CD8-positive, alpha-beta memory T cell (primary cell): ENCODE results near the gene TLE5. TPM values are rescaled to one million over a fixed set of nuclear protein-coding genes. Genes with fewer than 3 reads are reported as not detected.

Experiments
- CTCF ChIA-PET: fragments of 350-600 bp; sonication (Branson Sonifier 250); formaldehyde crosslinking; loops from one replicate; lab custom pipeline; 2021; ENCODE audit warnings: antibody characterized with exemption; lab: Charles Lee
- POLR2A ChIA-PET: fragments of 350-600 bp; sonication (Branson Sonifier 250); formaldehyde crosslinking; loops from one replicate; lab custom pipeline; 2021; ENCODE audit warnings: antibody characterized with exemption; lab: Charles Lee
- DNase-seq, 5 donors: peaks; one replicate each; pipeline versions ENCODE4 v3.0.0 to v3.0.0-alpha.2; 2020 to 2022; ENCODE audit warnings: mixed read lengths in 1 of 5
- H3K27ac ChIP-seq: one replicate; pipeline ENCODE4 v1.7.0; 2013; ENCODE audit warnings: low read depth, mild to moderate bottlenecking, low read length, moderate library complexity
- H3K27me3 ChIP-seq: 2 replicates; pipeline ENCODE4 v1.7.0; 2013; ENCODE audit warnings: low read length, mild to moderate bottlenecking; ENCODE audit not compliant: insufficient read depth, poor library complexity, severe bottlenecking
- H3K36me3 ChIP-seq: 2 replicates; pipeline ENCODE4 v1.7.0; 2013; ENCODE audit warnings: mild to moderate bottlenecking, low read length, moderate library complexity; ENCODE audit not compliant: insufficient read depth
- H3K4me1 ChIP-seq: 2 replicates; pipeline ENCODE4 v1.7.0; 2013; ENCODE audit warnings: mild to moderate bottlenecking, low read length, moderate library complexity; ENCODE audit not compliant: insufficient read depth
- H3K4me3 ChIP-seq: 2 replicates; pipeline ENCODE4 v1.7.0; 2013; ENCODE audit warnings: mild to moderate bottlenecking, low read length
- H3K9me3 ChIP-seq: 2 replicates; pipeline ENCODE4 v1.7.0; 2013; ENCODE audit warnings: mild to moderate bottlenecking, low read length
- H3K27ac Mint-ChIP-seq, 8 donors: one replicate each; pipeline ENCODE4 v1.8.0; 2020 to 2021; ENCODE audit warnings: mixed read lengths in 8 of 8, mild to moderate bottlenecking in 6 of 8, inconsistent platforms in 3 of 8, moderate library complexity in 3 of 8
- H3K27me3 Mint-ChIP-seq, 2 donors: one replicate each; pipeline ENCODE4 v1.8.0; 2020 to 2021; ENCODE audit warnings: mixed read lengths in 2 of 2, mild to moderate bottlenecking in 1 of 2, moderate library complexity in 1 of 2
- H3K36me3 Mint-ChIP-seq, 3 donors: one replicate each; pipeline ENCODE4 v1.8.0; 2020 to 2021; ENCODE audit warnings: mixed read lengths in 3 of 3, inconsistent platforms in 1 of 3, mild to moderate bottlenecking in 1 of 3
- H3K4me1 Mint-ChIP-seq, 3 donors: one replicate each; pipeline ENCODE4 v1.8.0; 2020 to 2021; ENCODE audit warnings: mixed read lengths in 3 of 3, inconsistent platforms in 1 of 3, mild to moderate bottlenecking in 1 of 3
- H3K4me3 Mint-ChIP-seq, 7 donors: one replicate each; pipeline ENCODE4 v1.8.0; 2020 to 2021; ENCODE audit warnings: mixed read lengths in 7 of 7, mild to moderate bottlenecking in 6 of 7, moderate library complexity in 4 of 7, inconsistent platforms in 2 of 7
- H3K9me3 Mint-ChIP-seq, 5 donors: one replicate each; pipeline ENCODE4 v1.8.0; 2020 to 2022; ENCODE audit warnings: mixed read lengths in 5 of 5, mild to moderate bottlenecking in 3 of 5, moderate library complexity in 2 of 5, inconsistent platforms in 1 of 5
- polyA plus RNA-seq: library from polyadenylated mRNA; unstranded; fragments of 300-500 nt; fragmentation: Illumina TruSeq; gene quantifications from one replicate; pipeline ENCODE4 v1.2.3, GENCODE V29; 2021
- total RNA-seq, 2 experiments: library from RNA; stranded (reverse); gene quantifications; one replicate each; pipeline ENCODE4 v1.2.3, GENCODE V29; 2021

The TLE5 gene
- total and polyA plus RNA-seq, 3 experiments from 2014 or later, result 335 to 753 (median 352) TPM

DNA sequence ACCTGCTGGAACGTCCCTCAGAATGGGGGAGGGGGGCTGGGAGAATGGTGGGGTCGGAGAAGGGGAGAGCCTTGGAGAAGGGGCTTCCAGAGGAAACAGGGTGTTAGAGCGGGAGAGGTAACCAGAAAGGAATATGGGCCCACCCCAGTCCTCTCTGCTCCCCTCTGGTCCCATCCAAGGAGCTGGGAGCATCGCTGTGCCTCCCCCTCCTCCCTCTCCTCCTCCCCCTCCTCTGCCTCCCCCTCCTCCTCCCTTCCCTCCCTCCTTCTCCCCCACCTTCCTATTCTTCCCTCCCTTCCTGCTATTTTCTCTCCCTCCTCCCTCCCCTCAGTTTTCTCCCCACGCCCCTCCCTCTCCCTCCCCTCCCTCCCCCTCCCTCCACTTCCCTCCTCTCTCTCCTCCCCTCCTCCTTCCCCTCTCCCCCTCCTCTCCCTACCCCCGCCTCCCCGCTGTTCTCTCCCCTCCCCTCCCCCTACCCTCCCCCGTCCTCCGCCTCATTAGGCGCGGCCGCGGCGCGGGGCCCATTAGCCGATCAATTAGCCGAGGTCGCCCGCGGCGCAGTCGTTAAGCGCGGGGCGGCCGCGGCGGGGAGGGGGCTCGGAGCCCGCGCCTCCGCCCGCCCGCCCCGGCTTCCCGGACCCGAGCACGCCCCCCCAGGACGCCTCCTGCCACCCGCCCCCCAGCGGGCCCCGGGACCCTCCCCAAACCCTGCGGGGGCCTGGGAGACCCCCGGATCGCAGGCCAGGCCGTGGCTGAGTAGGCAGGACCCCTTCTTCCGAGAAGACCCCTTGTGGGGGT lies 15.4 kb downstream of the TLE5 start:
- CTCF ChIA-PET, result interaction anchor here (1.2 to 2.1 kb wide), 4 partner anchors 11 to 96 kb away, joined by 3 to 6 read pairs (median 5); no protein-coding TSS in a partner anchor
- peak overlapping the region; percentile 20 for H3K27ac ChIP-seq
- no peaks in the 10 kb centered on the region for H3K27me3 ChIP-seq

DNA sequence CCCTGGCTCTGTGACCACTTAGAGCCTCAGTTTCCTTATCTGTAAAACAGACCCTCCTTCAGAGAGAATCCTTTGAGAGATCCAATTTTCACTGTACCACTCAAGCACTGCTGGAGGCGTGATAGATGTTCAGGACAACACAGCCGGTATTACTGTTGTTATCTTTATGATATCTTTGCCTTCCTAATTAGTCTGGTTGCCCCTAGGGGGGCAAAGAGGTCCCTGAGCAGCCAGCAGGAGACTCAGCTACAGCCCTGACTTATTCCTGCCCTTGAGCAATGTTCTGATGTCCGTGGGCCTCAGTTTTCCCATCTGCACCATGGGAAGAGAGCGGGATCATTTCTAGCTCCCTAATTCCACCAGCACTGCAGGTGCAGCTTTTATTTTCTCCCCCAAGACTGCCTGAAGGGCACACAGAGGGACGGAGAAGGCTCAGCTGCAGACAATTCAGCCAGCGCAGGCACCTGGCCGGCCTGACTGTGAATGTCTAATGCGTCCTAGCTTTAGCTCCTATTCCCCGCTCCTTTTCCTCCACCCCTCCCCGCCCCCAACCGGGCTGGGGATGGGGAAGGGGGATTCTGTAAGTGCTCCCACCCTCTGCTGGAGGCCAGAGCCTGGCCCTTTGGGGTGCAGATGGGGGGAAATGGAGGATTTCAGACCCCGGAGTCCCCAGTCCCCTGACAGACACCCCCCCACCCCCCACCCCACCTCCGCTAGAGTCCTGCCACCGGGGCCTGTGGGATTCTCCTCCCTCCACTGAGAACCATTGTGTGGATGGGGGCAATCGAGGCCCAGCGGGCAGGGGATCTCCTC lies 16.2 kb downstream of the TLE5 start:
- Histone ChIP-seq H3K36me3 (no peaks in the 10 kb centered on the region), H3K27ac (no peak overlapping the region), H3K27me3 (no peaks in the 10 kb centered on the region), H3K4me1 (peaks cover 10% of the 10 kb centered on the region), H3K4me3 (no peak overlapping the region), H3K9me3 (no peaks in the 10 kb centered on the region)
- POLR2A ChIA-PET, result interaction anchor here (1.9 kb wide), 1 partner anchor 10 kb away, joined by 6 read pairs; no protein-coding TSS in a partner anchor
- Mint-ChIP-seq H3K4me3 (peak overlapping the region in 6 of 7 donors; percentile 8 to 68 (median 53)), H3K36me3 (no peaks in the 10 kb centered on the region), H3K27ac (peak overlapping the region in 4 of 8 donors; percentile 72 to 88 (median 76)), H3K4me1 (peaks cover 14 to 25% (median 25%) of the 10 kb centered on the region in 3 donors), H3K27me3 (peaks cover 0 to 2% of the 10 kb centered on the region in 2 donors), H3K9me3 (no peaks in the 10 kb centered on the region)
- CTCF ChIA-PET, result interaction anchor here (1.2 to 2.1 kb wide), 3 partner anchors 10 to 96 kb away, joined by 3 to 6 read pairs (median 5); no protein-coding TSS in a partner anchor
- DNase-seq, result no peak

More for the DNA sequence above, 15.4 kb downstream of the TLE5 start:
- Histone ChIP-seq H3K36me3 (no peaks in the 10 kb centered on the region), H3K9me3 (no peaks in the 10 kb centered on the region), H3K4me1 (peaks cover 10% of the 10 kb centered on the region), H3K4me3 (peak overlapping the region; percentile 3)
- peaks cover 0 to 2% of the 10 kb centered on the region in 2 donors for H3K27me3 Mint-ChIP-seq
- no peak for DNase-seq
- H3K4me3 Mint-ChIP-seq, result peak overlapping the region in 6 of 7 donors; percentile 87 to 94 (median 91)
- peaks cover 14 to 25% (median 25%) of the 10 kb centered on the region in 3 donors for H3K4me1 Mint-ChIP-seq
- H3K36me3 Mint-ChIP-seq, result no peaks in the 10 kb centered on the region
- no peaks in the 10 kb centered on the region for H3K9me3 Mint-ChIP-seq
- POLR2A ChIA-PET, result interaction anchor here (1.9 to 2.3 kb wide), 2 partner anchors 11 to 14 kb away, joined by 6 to 7 read pairs; no protein-coding TSS in a partner anchor
- H3K27ac Mint-ChIP-seq, result peak overlapping the region in 2 of 8 donors; percentile 15 to 77

GRCh38 chr19:3045191-3045590 lies 17.1 kb downstream of the TLE5 start:
- ChIA-PET POLR2A (interaction anchor here (1.9 kb wide), 1 partner anchor 9 kb away, joined by 6 read pairs; no protein-coding TSS in a partner anchor), CTCF (interaction anchor here (2.1 kb wide), 1 partner anchor 59 kb away, joined by 6 read pairs; no protein-coding TSS in a partner anchor)
- no peak for DNase-seq
- Mint-ChIP-seq H3K27me3 (peaks cover 0 to 2% of the 10 kb centered on the region in 2 donors), H3K4me3 (no peak overlapping the region), H3K27ac (no peak overlapping the region), H3K4me1 (peaks cover 14 to 25% (median 25%) of the 10 kb centered on the region in 3 donors), H3K36me3 (no peaks in the 10 kb centered on the region), H3K9me3 (no peaks in the 10 kb centered on the region)
- Histone ChIP-seq H3K27me3 (no peaks in the 10 kb centered on the region), H3K4me3 (no peak overlapping the region), H3K9me3 (no peaks in the 10 kb centered on the region), H3K4me1 (peaks cover 10% of the 10 kb centered on the region), H3K27ac (no peak overlapping the region), H3K36me3 (no peaks in the 10 kb centered on the region)

DNA sequence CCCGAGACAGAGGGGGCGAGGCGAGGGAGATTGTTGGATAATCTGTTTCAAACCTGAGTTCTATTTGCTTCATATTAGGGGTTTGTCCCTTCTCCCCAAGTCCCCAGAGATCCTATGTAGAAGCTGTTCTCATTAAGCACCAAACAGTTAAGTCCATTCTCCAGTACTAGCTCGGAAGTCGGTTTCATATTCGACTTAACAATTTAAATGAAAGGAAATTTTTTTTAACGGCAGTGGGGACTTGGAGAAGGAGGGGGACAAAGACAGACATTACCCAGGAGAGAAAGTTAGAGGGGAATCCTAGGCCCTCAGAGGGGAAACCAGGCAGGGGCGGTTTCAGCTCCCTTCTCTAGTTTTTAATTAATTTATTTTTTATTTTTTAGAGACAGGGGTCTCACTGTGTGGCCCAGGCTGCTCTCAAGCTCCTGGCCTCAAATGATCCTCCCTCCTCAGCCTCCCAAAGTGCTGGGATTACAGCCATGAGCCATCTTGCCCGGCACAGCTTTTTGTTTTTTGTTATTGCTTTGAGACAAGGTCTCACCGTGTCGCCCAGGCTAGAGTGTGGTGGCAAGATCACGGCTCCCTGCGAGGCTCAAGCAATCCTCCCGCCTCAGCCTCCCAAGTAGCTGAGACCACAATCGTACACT lies 19.6 kb downstream of the TLE5 start:
- Histone ChIP-seq H3K9me3 (no peaks in the 10 kb centered on the region), H3K27me3 (no peaks in the 10 kb centered on the region), H3K4me3 (no peak overlapping the region), H3K27ac (no peak overlapping the region), H3K4me1 (peaks cover 2% of the 10 kb centered on the region), H3K36me3 (no peaks in the 10 kb centered on the region)
- DNase-seq, result no peak
- H3K4me1 Mint-ChIP-seq, result peaks cover 9 to 19% (median 17%) of the 10 kb centered on the region in 3 donors
- peak overlapping the region in 1 of 8 donors; percentile 13 for H3K27ac Mint-ChIP-seq
- POLR2A ChIA-PET, result interaction anchor here (0.6 to 2.8 kb wide), 4 partner anchors 9 to 18 kb away, joined by 3 to 11 read pairs (median 4); no protein-coding TSS in a partner anchor
- H3K9me3 Mint-ChIP-seq, result no peaks in the 10 kb centered on the region
- CTCF ChIA-PET, result interaction anchor here (1.2 to 1.4 kb wide), 2 partner anchors 9 to 61 kb away, joined by 4 to 5 read pairs; no protein-coding TSS in a partner anchor
- no peaks in the 10 kb centered on the region for H3K36me3 Mint-ChIP-seq
- peaks cover 0 to under 1% of the 10 kb centered on the region in 2 donors for H3K27me3 Mint-ChIP-seq
- peak overlapping the region in 1 of 7 donors; percentile 73 for H3K4me3 Mint-ChIP-seq

- H3K9me3 Mint-ChIP-seq, result no peaks in the 10 kb centered on the region
- H3K27me3 ChIP-seq, result no peaks in the 10 kb centered on the region
- H3K27ac Mint-ChIP-seq, result peak overlapping the region in 1 of 8 donors; percentile 13
- peak overlapping the region in 1 of 7 donors; percentile 73 for H3K4me3 Mint-ChIP-seq
- H3K36me3 ChIP-seq, result no peaks in the 10 kb centered on the region
- POLR2A ChIA-PET, result interaction anchor here (1.0 to 2.8 kb wide), 3 partner anchors 10 to 19 kb away, joined by 3 to 11 read pairs (median 4); no protein-coding TSS in a partner anchor
- H3K27me3 Mint-ChIP-seq, result no peaks in the 10 kb centered on the region
- H3K9me3 ChIP-seq, result no peaks in the 10 kb centered on the region
- no peaks in the 10 kb centered on the region for H3K4me1 ChIP-seq
- H3K36me3 Mint-ChIP-seq, result no peaks in the 10 kb centered on the region
- no peak overlapping the region for H3K4me3 ChIP-seq
- H3K27ac ChIP-seq, result peak overlapping the region; percentile 33
- no peak for DNase-seq
- CTCF ChIA-PET, result interaction anchor here (1.4 kb wide), 1 partner anchor 62 kb away, joined by 5 read pairs; no protein-coding TSS in a partner anchor
- H3K4me1 Mint-ChIP-seq, result peaks cover 6 to 15% (median 12%) of the 10 kb centered on the region in 3 donors
Measured at GRCh38 chr19:3041761-3042620, 20.3 kb downstream of the TLE5 start.

DNA sequence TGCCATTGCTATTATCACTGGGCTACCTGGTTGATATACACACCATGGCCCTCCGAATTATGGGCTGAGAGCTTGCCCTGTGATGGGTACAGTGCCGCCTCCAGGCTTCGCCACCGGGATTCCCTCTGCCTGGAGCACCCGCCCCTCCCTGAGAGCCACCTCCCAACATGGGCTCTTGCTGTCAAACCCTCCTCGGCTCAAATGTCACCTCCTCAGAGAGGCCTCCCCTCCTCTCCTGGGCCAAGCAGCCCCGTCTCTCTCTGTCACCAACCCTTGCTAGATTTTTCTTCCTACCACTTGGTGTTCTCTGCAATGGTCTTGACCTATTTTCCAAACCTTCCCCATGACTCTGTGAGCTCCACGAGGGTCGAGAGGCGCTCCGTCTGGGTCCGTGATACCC lies 21.0 kb downstream of the TLE5 start:
- Histone ChIP-seq H3K27me3 (no peaks in the 10 kb centered on the region), H3K4me3 (no peak overlapping the region), H3K4me1 (peaks cover 5% of the 10 kb centered on the region), H3K27ac (peak overlapping the region; percentile 33), H3K9me3 (no peaks in the 10 kb centered on the region), H3K36me3 (no peaks in the 10 kb centered on the region)
- POLR2A ChIA-PET, result interaction anchor here (2.8 kb wide), 1 partner anchor 10 kb away, joined by 11 read pairs; no protein-coding TSS in a partner anchor
- DNase-seq, result no peak
- no peaks in the 10 kb centered on the region for H3K27me3 Mint-ChIP-seq
- no peak overlapping the region for H3K4me3 Mint-ChIP-seq
- H3K9me3 Mint-ChIP-seq, result no peaks in the 10 kb centered on the region
- CTCF ChIA-PET, result no interaction called here
- no peak overlapping the region for H3K27ac Mint-ChIP-seq
- H3K4me1 Mint-ChIP-seq, result peaks cover 7 to 21% (median 12%) of the 10 kb centered on the region in 3 donors
- H3K36me3 Mint-ChIP-seq, result no peaks in the 10 kb centered on the region
